ENCODE data around the gene MAP7D2. TPM values are rescaled to one million over a fixed set of nuclear protein-coding genes. Genes with fewer than 3 reads are reported as not detected.

The MAP7D2 gene
- total RNA-seq, 2 experiments from 2014 or later, result 0.13 to 0.21 TPM

- ChIA-PET POLR2A (no interaction called here), CTCF (interaction anchor here (1.3 to 4.1 kb wide), 2 partner anchors 157 to 689 kb away, joined by 4 to 27 read pairs; no protein-coding TSS in a partner anchor)
- H3K36me3 Mint-ChIP-seq (ENCODE audit: low read depth), result no peaks in the 10 kb centered on the region
- no peak overlapping the region for H3K27ac Mint-ChIP-seq
- H3K4me1 Mint-ChIP-seq (ENCODE audit: low read depth), result peaks cover 21% of the 10 kb centered on the region
- ATAC-seq (peak; percentile 44), DNase-seq (peak; percentile 21)
- H3K4me3 Mint-ChIP-seq, result no peak overlapping the region
- H3K27me3 Mint-ChIP-seq (ENCODE audit: low read depth), result no peaks in the 10 kb centered on the region
- H3K9me3 Mint-ChIP-seq (ENCODE audit: insufficient read depth), result no peaks in the 10 kb centered on the region
These were observed 55.6 kb downstream of the MAP7D2 start for GRCh38 chrX:20060961-20061748.

- CTCF ChIA-PET, result no interaction called here
- no peaks in the 10 kb centered on the region for H3K36me3 Mint-ChIP-seq (ENCODE audit: low read depth)
- no peak for DNase-seq
- POLR2A ChIA-PET, result no interaction called here
- H3K4me1 Mint-ChIP-seq (ENCODE audit: low read depth), result peaks cover 21% of the 10 kb centered on the region
- H3K9me3 Mint-ChIP-seq (ENCODE audit: insufficient read depth), result no peaks in the 10 kb centered on the region
- no peak overlapping the region for H3K27ac Mint-ChIP-seq
- H3K27me3 Mint-ChIP-seq (ENCODE audit: low read depth), result no peaks in the 10 kb centered on the region
- no peak for ATAC-seq
- no peak overlapping the region for H3K4me3 Mint-ChIP-seq
These were observed 57.1 kb downstream of the MAP7D2 start for GRCh38 chrX:20059467-20060128.

- CTCF ChIA-PET, result interaction anchor here (1.1 kb wide), 2 partner anchors 11 to 153 kb away, joined by 3 to 5 read pairs; no protein-coding TSS in a partner anchor
These were observed 59.2 kb downstream of the MAP7D2 start for GRCh38 chrX:20057479-20057878.

GRCh38 chrX:20056704-20057103, 60.0 kb downstream of the MAP7D2 start:
- H3K4me1 Mint-ChIP-seq (ENCODE audit: low read depth), result peaks cover 16% of the 10 kb centered on the region
- ATAC-seq (no peak), DNase-seq (no peak)
- H3K36me3 Mint-ChIP-seq (ENCODE audit: low read depth), result no peaks in the 10 kb centered on the region
- ChIA-PET POLR2A (no interaction called here), CTCF (interaction anchor here (1.3 kb wide), 1 partner anchor 152 kb away, joined by 3 read pairs; no protein-coding TSS in a partner anchor)
- H3K9me3 Mint-ChIP-seq (ENCODE audit: insufficient read depth), result no peaks in the 10 kb centered on the region
- H3K27me3 Mint-ChIP-seq (ENCODE audit: low read depth), result no peaks in the 10 kb centered on the region
- no peak overlapping the region for H3K4me3 Mint-ChIP-seq
- H3K27ac Mint-ChIP-seq, result no peak overlapping the region

More at GRCh38 chrX:20057479-20057878, 59.2 kb downstream of the MAP7D2 start:
- H3K27me3 Mint-ChIP-seq (ENCODE audit: low read depth), result no peaks in the 10 kb centered on the region
- H3K36me3 Mint-ChIP-seq (ENCODE audit: low read depth), result no peaks in the 10 kb centered on the region
- DNase-seq (no peak), ATAC-seq (no peak)
- H3K9me3 Mint-ChIP-seq (ENCODE audit: insufficient read depth), result no peaks in the 10 kb centered on the region
- no peak overlapping the region for H3K27ac Mint-ChIP-seq
- POLR2A ChIA-PET, result no interaction called here
- no peak overlapping the region for H3K4me3 Mint-ChIP-seq
- peaks cover 21% of the 10 kb centered on the region for H3K4me1 Mint-ChIP-seq (ENCODE audit: low read depth)

GRCh38 chrX:20053537-20053936, 63.2 kb downstream of the MAP7D2 start:
- POLR2A ChIA-PET, result no interaction called here
- CTCF ChIA-PET, result no interaction called here
- Mint-ChIP-seq H3K9me3 (ENCODE audit: insufficient read depth) (no peaks in the 10 kb centered on the region), H3K27me3 (ENCODE audit: low read depth) (no peaks in the 10 kb centered on the region), H3K27ac (no peak overlapping the region), H3K36me3 (ENCODE audit: low read depth) (no peaks in the 10 kb centered on the region), H3K4me3 (no peak overlapping the region), H3K4me1 (ENCODE audit: low read depth) (no peaks in the 10 kb centered on the region)
- DNase-seq, result no peak
- no peak for ATAC-seq

- ChIA-PET CTCF (no interaction called here), POLR2A (no interaction called here)
- Mint-ChIP-seq H3K4me1 (ENCODE audit: low read depth) (no peaks in the 10 kb centered on the region), H3K36me3 (ENCODE audit: low read depth) (no peaks in the 10 kb centered on the region), H3K9me3 (ENCODE audit: insufficient read depth) (no peaks in the 10 kb centered on the region), H3K27me3 (ENCODE audit: low read depth) (no peaks in the 10 kb centered on the region), H3K27ac (no peak overlapping the region), H3K4me3 (no peak overlapping the region)
- DNase-seq (no peak), ATAC-seq (no peak)
These were observed 69.8 kb downstream of the MAP7D2 start for GRCh38 chrX:20046864-20047263.

- DNase-seq (no peak), ATAC-seq (no peak)
- no peaks in the 10 kb centered on the region for H3K4me1 Mint-ChIP-seq (ENCODE audit: low read depth)
- H3K36me3 Mint-ChIP-seq (ENCODE audit: low read depth), result no peaks in the 10 kb centered on the region
- ChIA-PET CTCF (no interaction called here), POLR2A (no interaction called here)
- H3K27ac Mint-ChIP-seq, result no peak overlapping the region
- no peak overlapping the region for H3K4me3 Mint-ChIP-seq
- no peaks in the 10 kb centered on the region for H3K27me3 Mint-ChIP-seq (ENCODE audit: low read depth)
- no peaks in the 10 kb centered on the region for H3K9me3 Mint-ChIP-seq (ENCODE audit: insufficient read depth)
These were observed 70.5 kb downstream of the MAP7D2 start for GRCh38 chrX:20046223-20046622.

GRCh38 chrX:20042221-20042620, 74.5 kb downstream of the MAP7D2 start:
- Mint-ChIP-seq H3K27ac (no peak overlapping the region), H3K9me3 (ENCODE audit: insufficient read depth) (no peaks in the 10 kb centered on the region), H3K4me1 (ENCODE audit: low read depth) (no peaks in the 10 kb centered on the region), H3K4me3 (no peak overlapping the region), H3K27me3 (ENCODE audit: low read depth) (no peaks in the 10 kb centered on the region), H3K36me3 (ENCODE audit: low read depth) (no peaks in the 10 kb centered on the region)
- ATAC-seq (no peak), DNase-seq (no peak)
- ChIA-PET CTCF (no interaction called here), POLR2A (no interaction called here)

GRCh38 chrX:20038966-20039365, 77.7 kb downstream of the MAP7D2 start:
- no peaks in the 10 kb centered on the region for H3K27me3 Mint-ChIP-seq (ENCODE audit: low read depth)
- ATAC-seq (no peak), DNase-seq (no peak)
- no peaks in the 10 kb centered on the region for H3K9me3 Mint-ChIP-seq (ENCODE audit: insufficient read depth)
- no peak overlapping the region for H3K27ac Mint-ChIP-seq
- H3K4me1 Mint-ChIP-seq (ENCODE audit: low read depth), result no peaks in the 10 kb centered on the region
- CTCF ChIA-PET, result no interaction called here
- H3K4me3 Mint-ChIP-seq, result no peak overlapping the region
- POLR2A ChIA-PET, result no interaction called here
- H3K36me3 Mint-ChIP-seq (ENCODE audit: low read depth), result no peaks in the 10 kb centered on the region

GRCh38 chrX:20037186-20037585, 79.5 kb downstream of the MAP7D2 start:
- Mint-ChIP-seq H3K4me1 (ENCODE audit: low read depth) (no peaks in the 10 kb centered on the region), H3K4me3 (no peak overlapping the region), H3K36me3 (ENCODE audit: low read depth) (no peaks in the 10 kb centered on the region), H3K9me3 (ENCODE audit: insufficient read depth) (no peaks in the 10 kb centered on the region), H3K27me3 (ENCODE audit: low read depth) (no peaks in the 10 kb centered on the region), H3K27ac (no peak overlapping the region)
- no peak for DNase-seq
- ATAC-seq, result no peak
- CTCF ChIA-PET, result no interaction called here
- POLR2A ChIA-PET, result no interaction called here

GRCh38 chrX:20032201-20032600, 84.5 kb downstream of the MAP7D2 start:
- CTCF ChIA-PET, result interaction anchor here (1.2 kb wide), 1 partner anchor 127 kb away, joined by 5 read pairs; no protein-coding TSS in a partner anchor
- Mint-ChIP-seq H3K27ac (no peak overlapping the region), H3K27me3 (ENCODE audit: low read depth) (no peaks in the 10 kb centered on the region), H3K4me3 (no peak overlapping the region), H3K4me1 (ENCODE audit: low read depth) (peaks cover 32% of the 10 kb centered on the region), H3K36me3 (ENCODE audit: low read depth) (no peaks in the 10 kb centered on the region), H3K9me3 (ENCODE audit: insufficient read depth) (no peaks in the 10 kb centered on the region)
- ATAC-seq (no peak), DNase-seq (no peak)
- POLR2A ChIA-PET, result no interaction called here

GRCh38 chrX:20029728-20030127, 87.0 kb downstream of the MAP7D2 start:
- DNase-seq (peak; percentile 19), ATAC-seq (no peak)
- Mint-ChIP-seq H3K27ac (no peak overlapping the region), H3K4me1 (ENCODE audit: low read depth) (peaks cover 36% of the 10 kb centered on the region), H3K27me3 (ENCODE audit: low read depth) (no peaks in the 10 kb centered on the region), H3K4me3 (no peak overlapping the region), H3K36me3 (ENCODE audit: low read depth) (no peaks in the 10 kb centered on the region), H3K9me3 (ENCODE audit: insufficient read depth) (no peaks in the 10 kb centered on the region)
- CTCF ChIA-PET, result no interaction called here
- POLR2A ChIA-PET, result no interaction called here

Measured in activated CD8-positive, alpha-beta T cell treated with anti-CD3 and anti-CD28 coated beads, Interleukin-2, amount 10 ng/mL, durations not matched to agents 7 days and 5 days (primary cell).